ENCODE results near the gene SOS1.
"Not testable (repeated sequence)": the region's sequence is repeated elsewhere in the genome, so short reads cannot be mapped to it uniquely, and the experiment has no call there.

Gene SOS1

DNA sequence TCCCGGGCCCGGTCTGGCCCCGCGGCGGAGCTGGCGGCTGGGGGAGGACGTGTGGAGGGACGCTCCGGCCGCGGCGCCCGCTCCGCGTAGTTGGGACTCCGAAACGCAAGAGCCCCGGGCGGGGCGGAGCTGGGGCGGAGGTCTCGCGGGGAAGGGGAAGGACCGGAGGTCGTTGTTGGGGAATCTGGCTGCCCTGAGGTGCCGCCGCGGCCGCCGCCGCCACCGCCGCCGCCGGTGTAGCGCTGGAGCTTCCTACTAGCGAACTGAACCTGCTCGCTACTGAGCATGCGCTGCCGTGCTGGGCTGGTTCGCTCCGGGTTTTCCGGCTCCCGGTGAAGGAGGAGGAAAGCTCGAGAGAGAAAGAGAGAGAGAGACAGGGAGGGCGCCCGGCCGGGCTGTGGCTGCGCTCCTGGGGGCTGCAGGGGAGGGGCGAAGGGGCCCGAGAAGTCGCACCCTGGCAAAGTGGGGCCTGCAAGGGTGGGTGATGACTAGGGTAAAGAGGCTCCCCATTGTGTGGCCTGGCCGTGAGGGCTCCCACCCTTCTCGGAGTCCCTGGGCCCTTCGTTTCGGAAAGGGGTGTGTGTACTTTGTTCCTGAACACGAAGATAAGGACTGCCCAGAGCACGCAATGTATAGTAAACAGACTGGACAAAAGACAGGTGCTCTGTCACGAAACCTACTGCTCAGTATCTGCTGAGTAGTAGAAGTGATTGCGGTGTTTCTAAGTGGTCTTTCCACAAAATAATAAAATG, at the start of gene SOS1:
TSS of gene SOS1 (minus strand) at position 281 of the 752 bp plus-strand sequence. CDS start 629 bp downstream, outside the sequence.
- DNase-seq (ENCODE audit: low spot score): peak; percentile 91

DNA sequence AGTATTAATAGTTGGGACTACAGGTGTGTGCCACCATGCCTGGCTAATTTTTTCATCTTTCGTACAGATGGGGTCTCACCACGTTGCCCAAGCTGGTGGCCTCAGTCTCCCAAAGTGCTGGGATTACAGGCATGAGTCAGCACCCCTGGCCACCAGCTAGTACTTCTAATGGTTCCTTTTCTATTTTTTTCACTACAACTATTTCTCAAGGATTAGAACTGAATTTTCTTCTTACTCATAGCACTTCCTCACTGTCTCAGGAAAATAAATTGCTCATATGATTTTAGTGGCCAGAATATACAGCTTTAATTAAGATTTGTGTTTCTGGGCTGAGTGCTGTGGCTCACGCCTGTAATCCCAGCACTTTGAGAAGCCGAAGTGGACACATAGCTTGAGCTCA, 43.2 kb upstream of the SOS1 start:
- no peak for DNase-seq (ENCODE audit: low spot score)

DNA sequence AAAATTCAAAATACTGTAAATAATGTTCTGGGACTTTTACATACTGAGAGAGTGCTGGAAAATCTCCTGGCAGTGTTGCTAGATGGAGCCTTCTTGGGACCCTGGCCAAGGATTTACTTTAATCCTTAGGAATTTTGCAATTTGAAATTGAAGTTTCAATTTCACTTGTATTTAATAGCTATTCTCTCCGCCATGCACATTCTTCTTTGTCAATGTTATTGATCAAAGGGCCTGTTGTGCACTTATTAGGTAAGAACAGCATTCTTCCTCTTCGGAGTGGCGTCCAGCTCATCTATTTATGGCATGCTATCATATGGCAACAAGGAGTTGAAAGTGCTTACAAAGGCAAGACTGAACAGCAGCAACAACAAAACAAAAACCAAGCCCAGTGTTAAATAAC, 40.1 kb upstream of the SOS1 start:
- DNase-seq (ENCODE audit: low spot score): no peak

DNA sequence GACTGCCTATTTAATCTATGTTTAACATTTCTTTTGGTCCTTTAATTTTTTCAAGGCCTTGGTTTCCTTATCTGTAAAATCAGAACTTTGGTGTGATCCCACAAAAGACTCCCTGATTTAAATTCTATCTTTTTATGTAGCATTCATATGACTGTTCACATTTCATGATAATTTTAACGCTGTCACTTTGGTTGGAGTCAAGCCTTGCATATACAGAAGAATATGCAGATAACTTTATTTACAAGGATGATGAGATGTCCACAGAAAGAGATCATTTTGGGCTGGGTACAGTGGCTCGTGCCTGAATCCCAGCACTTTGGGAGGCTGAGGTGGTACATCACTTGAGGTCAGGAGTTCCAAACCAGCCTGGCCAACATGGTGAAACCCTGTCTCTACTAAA, 38.4 kb upstream of the SOS1 start:
- no peak for DNase-seq (ENCODE audit: low spot score)

DNA sequence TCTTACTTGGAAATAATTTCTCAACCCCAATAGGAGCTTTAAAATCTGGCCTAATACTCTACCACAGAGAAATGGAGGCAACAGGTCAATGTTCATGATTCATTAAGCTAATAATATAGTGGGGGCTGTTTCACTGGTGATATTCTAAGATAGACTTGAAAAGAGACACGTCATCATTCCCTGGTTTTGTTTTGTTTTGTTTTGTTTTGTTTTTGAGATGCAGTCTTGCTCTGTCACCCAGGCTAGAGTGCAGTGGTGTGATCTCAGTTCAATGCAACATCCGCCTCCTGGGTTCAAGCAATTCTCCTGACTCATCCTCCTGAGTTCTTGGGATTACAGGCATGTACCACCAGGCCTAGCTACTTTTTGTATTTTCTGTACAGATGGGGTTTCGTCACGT, 37.5 kb upstream of the SOS1 start:
- DNase-seq (ENCODE audit: low spot score): no peak

DNA sequence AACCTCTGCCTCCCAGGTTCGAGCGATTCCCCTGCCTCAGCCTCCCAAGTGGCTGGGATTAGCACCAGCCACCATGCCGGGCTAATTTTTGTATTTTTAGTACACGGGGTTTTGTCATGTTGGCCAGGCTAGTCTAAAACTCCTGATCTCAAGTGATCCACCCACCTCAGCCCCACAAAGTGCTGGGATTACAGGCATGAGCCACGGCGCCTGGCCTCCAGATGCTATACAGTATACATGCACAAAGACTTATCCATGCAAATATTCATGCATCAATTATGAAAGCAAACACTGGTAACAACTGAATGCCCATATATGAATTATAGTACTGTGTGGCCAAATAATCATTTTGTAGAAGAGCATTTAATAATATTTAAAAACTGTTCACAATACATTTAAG, 36.0 kb upstream of the SOS1 start:
- DNase-seq (ENCODE audit: low spot score): no peak

DNA sequence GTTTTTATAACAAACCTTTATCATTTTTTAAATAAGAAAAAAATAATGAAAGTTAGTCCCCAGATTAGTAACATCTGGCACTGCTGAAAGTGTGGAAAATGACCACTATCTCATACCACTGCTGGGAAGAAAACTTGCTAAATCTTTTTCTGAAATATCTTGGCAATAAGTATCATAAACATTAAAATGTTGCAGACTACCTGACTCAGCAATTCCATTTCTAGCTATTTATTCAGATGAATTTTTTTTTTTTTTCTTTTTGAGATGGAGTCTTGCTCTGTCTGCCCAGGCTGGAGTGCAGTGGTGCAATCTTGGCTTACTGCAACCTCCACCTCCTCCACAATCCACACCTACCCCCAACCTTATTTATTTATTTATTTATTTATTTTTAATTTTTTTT, 35.3 kb upstream of the SOS1 start:
- no peak for DNase-seq (ENCODE audit: low spot score)

DNA sequence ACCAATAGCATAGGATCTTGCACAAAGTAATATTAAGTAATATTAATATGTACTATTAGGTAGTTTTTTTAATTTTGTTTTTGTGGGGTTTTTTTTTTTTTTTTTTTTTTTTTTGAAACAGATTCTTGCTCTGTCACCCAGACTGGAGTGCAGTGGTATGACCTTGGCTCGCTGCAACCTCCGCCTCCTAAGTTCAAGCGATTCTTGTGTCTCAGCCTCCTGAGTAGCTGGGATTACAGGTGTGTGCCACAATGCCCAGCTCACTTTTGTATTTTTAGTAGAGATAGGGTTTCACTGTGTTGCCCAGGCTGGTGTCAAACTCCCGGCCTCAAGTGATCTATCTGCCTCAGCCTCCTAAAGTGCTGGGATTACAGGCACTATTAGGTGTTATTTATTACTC, 34.7 kb upstream of the SOS1 start:
- not testable (repeated sequence) for DNase-seq (ENCODE audit: low spot score)

DNA sequence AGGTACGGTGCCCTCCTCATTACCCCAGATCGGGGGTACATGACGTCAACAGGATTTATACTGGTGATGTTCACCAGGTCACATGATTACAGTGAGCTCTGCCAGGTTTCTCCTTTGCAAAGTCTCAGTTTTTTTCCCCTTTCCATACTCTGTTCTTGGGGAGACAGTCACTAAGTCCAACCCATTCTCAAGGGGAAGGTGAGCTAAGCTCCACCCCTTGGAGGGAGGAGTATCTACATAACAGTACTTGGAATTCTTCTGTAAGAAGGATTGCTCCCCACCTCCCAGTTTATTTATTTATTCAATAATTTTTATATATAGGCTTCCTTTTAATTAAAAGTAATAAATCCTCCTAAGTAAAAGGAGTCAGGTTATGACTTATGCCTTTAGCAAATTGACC, 34.1 kb upstream of the SOS1 start:
- no peak for DNase-seq (ENCODE audit: low spot score)

DNA sequence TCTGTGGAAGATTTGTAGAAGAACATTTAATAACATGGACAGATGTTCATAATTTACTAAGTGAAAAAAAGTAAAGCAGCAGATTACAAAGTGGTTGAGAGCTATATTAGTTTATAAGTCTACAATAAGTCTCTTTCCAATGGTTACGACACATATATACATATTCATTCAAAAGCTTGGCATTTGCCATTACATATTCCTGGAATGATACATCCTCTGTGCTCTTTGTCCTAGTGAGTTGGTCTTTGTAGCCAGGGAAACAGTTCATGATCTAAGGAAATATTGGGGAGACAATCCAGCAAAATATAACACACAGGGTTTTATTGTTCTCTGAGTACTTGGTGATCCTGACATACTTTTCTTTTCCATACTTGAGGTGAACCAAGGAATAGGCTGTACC, 32.5 kb upstream of the SOS1 start:
- no peak for DNase-seq (ENCODE audit: low spot score)

DNA sequence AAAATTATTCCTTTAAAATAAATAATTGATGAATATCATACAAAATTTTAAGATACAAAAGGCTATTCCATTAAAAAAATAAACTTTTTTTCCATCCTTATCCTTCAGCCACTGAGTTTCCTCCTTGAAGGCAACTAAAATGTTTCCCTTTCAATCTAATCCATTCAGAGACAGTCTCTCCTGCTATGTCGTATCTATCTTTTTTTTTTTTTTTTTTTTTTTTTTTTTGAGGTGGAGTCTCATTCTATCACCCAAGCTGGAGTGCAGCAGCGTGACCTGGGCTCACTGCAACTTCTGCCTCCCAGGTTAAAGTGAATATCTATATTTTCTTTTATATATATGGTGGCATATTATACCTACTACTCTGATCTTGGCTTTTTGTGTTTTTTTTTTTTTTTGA, 31.7 kb upstream of the SOS1 start:
- no peak for DNase-seq (ENCODE audit: low spot score)

DNA sequence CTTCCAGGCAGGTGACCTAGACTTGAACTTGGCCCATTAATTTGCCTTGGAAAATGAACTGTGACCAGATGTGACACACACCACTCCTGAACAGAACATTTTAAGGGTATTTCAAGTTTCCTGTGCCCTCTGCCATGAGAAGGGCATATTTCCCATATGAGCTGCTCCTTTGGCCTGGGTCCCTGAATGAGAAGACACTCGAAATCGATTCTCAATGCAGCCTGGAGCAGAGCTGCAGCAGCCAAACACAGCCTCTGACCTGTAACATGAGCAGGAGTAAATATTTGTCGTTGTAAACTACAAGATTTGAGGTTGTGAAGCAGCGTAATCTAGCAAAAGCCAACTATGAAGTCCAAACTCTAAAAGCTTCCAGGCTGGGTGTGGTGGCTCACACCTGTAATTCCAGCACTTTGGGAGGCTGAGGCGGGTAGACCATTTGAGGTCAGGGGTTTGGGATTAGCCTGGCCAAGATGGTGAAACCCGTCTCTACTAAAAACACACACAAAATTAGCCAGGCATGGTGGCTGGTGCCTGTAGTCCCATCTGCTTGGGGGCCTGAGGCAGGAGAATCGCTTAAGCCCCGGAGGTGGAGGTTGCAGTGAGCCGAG, 30.1 kb upstream of the SOS1 start:
- DNase-seq (ENCODE audit: low spot score): no peak

DNA sequence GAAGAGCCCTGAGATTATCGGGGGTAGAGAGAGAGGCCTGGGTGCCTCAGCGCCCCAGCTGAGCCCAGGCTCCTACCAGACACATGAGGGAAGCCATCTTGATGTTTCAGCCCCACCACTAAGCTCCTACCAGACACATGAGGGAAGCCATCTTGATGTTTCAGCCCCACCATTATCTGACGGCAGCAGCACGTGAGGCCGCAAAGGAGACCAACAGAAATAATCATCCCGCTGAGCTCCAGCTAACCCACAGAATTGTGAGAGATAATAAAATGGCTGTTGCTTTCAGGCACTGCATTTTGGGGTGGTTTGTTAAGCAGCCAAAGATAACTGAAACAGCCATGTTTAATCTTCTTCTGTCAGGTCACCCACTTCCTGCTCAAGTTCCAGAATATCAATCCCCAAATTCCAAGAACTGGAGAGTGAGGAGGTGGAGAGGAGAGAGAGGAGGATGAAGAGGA, 29.3 kb upstream of the SOS1 start:
- no peak for DNase-seq (ENCODE audit: low spot score)

DNA sequence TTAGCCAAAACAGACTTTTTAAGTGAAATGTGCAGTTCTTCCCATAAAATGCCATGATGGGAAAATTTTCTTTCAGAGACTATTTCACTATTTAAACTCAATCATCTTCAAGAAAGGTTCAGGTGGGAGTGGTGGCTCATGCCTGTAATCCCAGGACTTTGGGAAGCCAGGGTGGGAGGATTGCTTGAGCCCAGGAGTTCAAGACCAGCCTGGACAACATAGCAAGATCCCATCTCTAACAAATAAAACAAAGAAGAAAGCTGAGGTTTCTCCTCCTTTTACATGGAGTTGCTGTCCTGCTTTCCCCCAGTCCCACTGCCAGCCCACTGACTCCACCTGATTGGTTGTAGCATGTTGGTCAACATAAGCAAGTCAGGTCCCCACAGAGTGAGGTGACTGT, 25.8 kb upstream of the SOS1 start:
- no peak for DNase-seq (ENCODE audit: low spot score)

DNA sequence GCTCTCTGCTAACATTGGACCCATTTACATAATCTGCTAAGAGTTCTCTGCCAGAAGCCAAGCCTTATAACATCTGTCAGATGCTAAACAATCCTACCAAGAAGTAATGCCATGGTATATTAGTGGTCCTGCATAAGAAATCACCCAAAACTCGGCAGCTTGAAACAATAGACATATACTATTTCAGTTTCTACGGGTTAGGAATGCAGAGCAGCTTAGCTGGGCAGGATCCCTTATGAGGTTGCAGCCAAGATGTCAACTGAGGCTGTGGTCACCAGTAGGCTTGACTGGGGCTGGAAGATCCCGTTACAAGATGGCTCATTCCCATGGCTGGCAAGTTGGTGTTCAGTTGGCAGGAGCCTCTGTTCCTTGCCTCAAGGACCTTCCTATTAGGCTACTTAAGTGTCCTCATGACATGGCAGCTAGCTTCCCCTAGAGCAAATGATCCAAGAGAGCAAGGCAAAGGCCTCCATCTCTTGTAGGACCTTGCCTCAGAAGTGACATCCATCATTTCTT, 25.1 kb upstream of the SOS1 start:
- DNase-seq (ENCODE audit: low spot score): no peak

DNA sequence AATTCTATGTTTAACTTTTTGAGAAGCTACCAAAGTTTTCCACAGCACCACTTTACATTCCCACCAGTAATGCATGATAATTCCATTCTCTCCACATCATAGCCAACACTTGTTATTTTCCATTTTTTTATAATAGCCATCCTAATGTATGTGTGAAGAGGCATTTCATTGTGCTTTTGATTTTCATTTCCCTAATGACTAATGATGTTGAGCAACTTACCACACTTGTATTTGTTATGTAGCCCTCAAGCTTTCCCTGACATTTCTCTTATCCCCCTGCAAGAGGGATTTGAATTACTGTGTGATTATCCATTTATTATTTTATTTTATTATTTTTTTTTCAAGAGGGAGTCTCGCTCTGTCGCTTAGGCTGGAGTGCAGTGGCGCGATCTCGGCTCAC, 23.6 kb upstream of the SOS1 start:
- DNase-seq (ENCODE audit: low spot score): no peak

DNA sequence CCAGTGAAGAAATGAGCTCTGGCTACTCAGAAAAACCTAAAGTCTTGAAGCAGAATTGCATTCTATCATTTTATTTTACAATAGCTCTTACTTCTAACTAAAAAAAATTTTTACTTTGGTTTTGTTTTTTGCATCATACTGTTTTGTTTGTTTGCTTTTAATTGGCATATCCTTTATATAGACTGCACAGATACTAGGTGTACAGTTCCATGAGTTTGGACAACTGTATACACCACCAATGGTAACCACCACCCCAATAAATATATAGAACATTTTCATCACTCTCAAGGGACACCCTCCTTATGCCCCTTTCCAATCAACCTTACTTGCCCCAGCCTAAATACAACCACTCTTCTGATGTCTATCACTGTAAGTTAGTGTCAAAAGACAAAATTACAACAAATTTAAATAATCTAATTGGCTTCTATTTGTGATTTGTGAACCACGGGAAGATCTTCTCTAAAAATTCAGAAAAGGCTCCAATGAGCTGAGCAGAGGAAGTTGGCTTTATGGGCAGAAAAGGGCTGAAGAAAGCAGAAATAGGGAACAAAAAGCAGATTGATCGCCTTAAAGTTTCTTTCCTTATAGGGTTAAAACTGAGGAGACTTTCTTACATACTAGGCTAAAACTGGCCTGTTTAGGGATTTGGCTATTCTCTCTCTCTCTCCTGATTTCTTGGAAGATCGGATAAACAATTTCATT, 22.2 kb upstream of the SOS1 start:
- DNase-seq (ENCODE audit: low spot score): no peak

DNA sequence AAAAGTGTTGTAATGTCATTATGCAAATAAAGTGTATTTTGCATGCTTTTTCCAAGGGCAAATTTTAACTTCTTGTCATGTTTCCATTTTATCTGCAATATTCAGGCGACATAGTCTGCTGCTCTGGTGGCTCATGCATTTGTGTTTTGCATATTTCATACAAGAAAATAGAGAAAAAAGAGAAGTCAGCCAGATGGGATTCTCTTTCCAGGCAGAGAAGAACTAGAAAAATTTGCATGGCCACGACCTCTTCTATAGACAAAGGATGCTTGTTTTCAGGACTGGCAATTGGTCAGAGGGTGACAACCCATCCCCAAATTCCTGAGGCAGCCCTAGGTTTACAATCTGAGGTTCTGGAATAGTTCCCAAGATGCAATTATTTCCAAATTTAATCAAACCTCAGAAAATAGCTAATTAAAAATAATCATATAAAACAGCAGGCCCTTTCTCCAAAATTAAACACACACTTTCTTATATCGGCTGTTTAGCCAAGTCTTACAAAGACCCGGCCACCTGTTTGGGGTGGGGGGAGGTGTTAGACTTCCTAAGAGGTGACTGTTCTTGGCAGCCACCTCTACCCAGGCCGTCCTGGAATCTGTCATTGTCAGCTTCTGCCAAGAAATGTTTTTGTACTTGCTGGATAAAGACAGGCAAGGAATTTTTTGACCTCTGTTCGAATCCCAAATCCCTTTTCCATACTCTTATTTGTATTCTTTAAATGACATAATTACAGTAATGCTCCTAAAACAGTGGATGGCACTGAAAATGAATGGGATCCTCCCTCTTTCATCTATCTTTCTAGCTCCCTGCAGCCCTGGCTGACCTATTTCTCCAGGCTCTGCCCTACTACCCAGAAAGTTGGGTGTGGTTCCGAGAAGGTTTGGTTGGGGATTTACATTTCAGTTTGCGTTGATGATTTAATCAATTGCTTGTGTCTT, 20.8 kb upstream of the SOS1 start:
- no peak for DNase-seq (ENCODE audit: low spot score)

DNA sequence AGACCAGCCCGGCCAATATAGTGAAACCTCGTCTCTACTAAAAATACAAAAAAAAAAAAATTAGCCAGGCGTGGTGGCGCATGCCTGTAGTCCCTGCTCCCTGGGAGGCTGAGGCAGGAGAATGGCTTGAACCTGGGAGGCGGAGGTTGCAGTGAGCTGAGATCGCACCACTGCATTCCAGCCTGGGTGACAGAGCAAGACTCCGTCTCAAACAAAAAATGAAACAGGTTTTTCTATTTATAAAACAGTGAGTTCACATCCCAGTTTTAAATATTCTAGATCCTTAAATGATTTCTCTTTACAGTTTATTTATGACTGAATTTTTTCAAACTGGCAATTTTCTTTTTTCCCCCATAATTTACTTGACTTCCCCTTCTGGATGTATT, 20.1 kb upstream of the SOS1 start:
- not testable (repeated sequence) for DNase-seq (ENCODE audit: low spot score)

DNA sequence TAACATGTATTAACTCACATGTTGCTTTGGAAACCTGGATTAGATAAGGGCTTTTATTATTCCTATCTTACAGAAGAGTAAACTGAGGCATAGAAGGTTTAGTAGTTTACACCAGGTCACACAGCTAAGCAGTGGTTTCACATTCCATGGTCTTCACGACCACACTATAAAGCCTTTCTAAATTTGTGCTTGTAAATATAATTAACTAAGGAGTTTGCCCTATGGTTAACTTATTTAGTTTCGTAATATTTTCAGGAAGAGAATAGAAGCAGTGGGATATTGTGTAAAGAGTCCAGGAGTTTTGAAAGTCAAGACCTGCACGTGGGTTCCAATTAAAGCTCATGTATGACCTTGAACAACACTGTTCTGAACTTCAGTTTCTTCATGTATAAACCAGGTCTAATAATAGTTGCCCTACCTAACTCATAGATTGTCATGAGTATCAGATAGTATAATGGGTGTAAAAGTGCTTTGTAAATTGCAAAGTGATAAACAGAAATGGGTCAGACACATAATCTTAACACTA, 19.5 kb upstream of the SOS1 start:
- no peak for DNase-seq (ENCODE audit: low spot score)

DNA sequence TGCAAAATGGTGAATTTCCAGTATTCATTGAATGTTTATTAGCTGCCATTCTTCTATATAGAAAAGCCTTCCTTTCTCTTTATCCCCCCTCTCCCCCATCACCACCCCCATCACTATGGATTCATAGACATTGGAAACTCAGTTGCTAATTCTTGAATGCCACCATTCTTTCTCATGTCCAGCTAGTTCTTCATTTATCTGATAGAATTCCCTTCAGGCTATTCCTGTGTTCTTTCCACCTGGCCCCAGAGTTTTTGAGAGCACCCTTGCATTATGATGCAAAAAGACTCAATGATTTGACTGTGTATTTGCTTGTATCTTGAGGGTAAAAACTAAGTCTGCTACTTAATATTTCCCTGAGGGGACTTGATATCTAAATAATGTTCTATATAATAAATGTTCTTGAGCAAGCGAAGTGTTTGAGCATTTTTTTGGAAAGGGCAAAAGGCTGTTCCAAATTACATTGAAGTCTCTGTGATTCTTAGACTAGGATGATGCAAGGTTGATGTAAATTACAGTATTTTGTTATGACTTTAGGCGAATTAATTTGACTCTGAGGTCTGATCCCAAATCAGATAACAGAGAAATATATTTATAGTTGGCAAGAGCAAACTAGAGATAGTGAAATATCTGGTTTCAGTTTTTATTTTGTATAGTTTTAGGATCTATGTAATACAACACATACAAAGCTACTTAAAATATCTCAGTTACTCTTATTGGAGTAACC, 18.8 kb upstream of the SOS1 start:
- no peak for DNase-seq (ENCODE audit: low spot score)
